Endothelial cell of umbilical vein (primary cell): ENCODE results near the gene MACROD2. TPM values are rescaled to one million over a fixed set of nuclear protein-coding genes. Genes with fewer than 3 reads are reported as not detected.

Source experiments
- BruUV-seq: library from RNA; stranded (reverse); fragments of 400-500 nt; replicated peaks from 2 replicates; lab custom pipeline; 2021; lab: Mats Ljungman, UMichigan
- CTCF ChIA-PET: fragments of 300-600, 350-600 bp; sonication (Branson Sonifier 250); formaldehyde crosslinking; loops from one replicate; lab custom pipeline; 2021; ENCODE audit warnings: antibody characterized with exemption, inconsistent platforms; lab: Charles Lee
- POLR2A ChIA-PET: fragments of 300-600, 350-600 bp; sonication (Branson Sonifier 250); formaldehyde crosslinking; loops from one replicate; lab custom pipeline; 2021; ENCODE audit warnings: antibody characterized with exemption, inconsistent platforms; lab: Charles Lee
- DNase-seq: peaks from one replicate; pipeline ENCODE4 v3.0.0-alpha.2; 2011; ENCODE audit warnings: low read depth, low spot score
- FAIRE-seq: peaks from 2 replicates; lab custom pipeline; 2011; peaks lifted over from hg19 to GRCh38; lab: Jason Lieb, UNC
- H2AFZ ChIP-seq: 2 replicates; pipeline ENCODE4 v1.6.0; 2012; ENCODE audit warnings: low read depth, low read length, control low read depth, inconsistent platforms
- H3K27ac ChIP-seq: 2 replicates; pipeline ENCODE4 v1.5.1; 2011; ENCODE audit warnings: low read depth, mild to moderate bottlenecking, control low read depth, low read length, moderate library complexity; ENCODE audit not compliant: insufficient read depth
- H3K27me3 ChIP-seq, 2 experiments: 2 replicates each; pipeline versions ENCODE4 v1.6.0 to v1.6.1; 2011; ENCODE audit warnings: low read length in 2 of 2, mixed read lengths in 1 of 2; ENCODE audit not compliant: control insufficient read depth in 2 of 2, insufficient read depth in 2 of 2
- H3K36me3 ChIP-seq, 2 experiments: 2 replicates in 1 of 2; 3 replicates in 1 of 2; pipeline ENCODE4 v1.5.1; 2011; ENCODE audit warnings: low read length in 2 of 2, mild to moderate bottlenecking in 1 of 2, moderate library complexity in 1 of 2; ENCODE audit not compliant: control insufficient read depth in 2 of 2, insufficient read depth in 2 of 2; ENCODE audit errors: extremely low read depth in 1 of 2
- H3K4me1 ChIP-seq: 3 replicates; pipeline ENCODE4 v1.5.1; 2011; ENCODE audit warnings: mild to moderate bottlenecking, low read length; ENCODE audit not compliant: control insufficient read depth, insufficient read depth; ENCODE audit errors: extremely low read depth
- H3K4me2 ChIP-seq: 2 replicates; pipeline ENCODE4 v1.6.1; 2011; ENCODE audit warnings: low read length, control low read depth, mixed read lengths; ENCODE audit not compliant: insufficient read depth
- H3K4me3 ChIP-seq, 3 experiments: fragments of 200-600 bp in 1 of 3; sonication (generic), shearing (Covaris generic) in 1 of 3; replicated peaks in 1 of 3; 2 replicates each; pipeline ENCODE4 v1.5.1; 2011 to 2016; ENCODE audit warnings: control low read depth in 3 of 3, low read length in 3 of 3, mild to moderate bottlenecking in 2 of 3, inconsistent platforms in 1 of 3, low read depth in 1 of 3, moderate library complexity in 1 of 3; ENCODE audit not compliant: insufficient read depth in 1 of 3
- H3K79me2 ChIP-seq: 2 replicates; pipeline ENCODE4 v1.6.0; 2012; ENCODE audit warnings: low read length, inconsistent platforms; ENCODE audit not compliant: control insufficient read depth, insufficient read depth
- H3K9ac ChIP-seq: replicated peaks from 2 replicates; pipeline ENCODE3; 2011; ENCODE audit warnings: low read length, control low read depth; ENCODE audit not compliant: insufficient read depth; ENCODE audit errors: extremely low read depth
- H3K9me1 ChIP-seq: replicated peaks from 3 replicates; pipeline ENCODE4 v1.6.0; 2011; ENCODE audit warnings: mild to moderate bottlenecking, low read length; ENCODE audit not compliant: control insufficient read depth, insufficient read depth; ENCODE audit errors: extremely low read depth
- H3K9me3 ChIP-seq: replicated peaks from 2 replicates; pipeline ENCODE4 v1.5.1; 2012; ENCODE audit warnings: low read length, inconsistent platforms; ENCODE audit not compliant: control insufficient read depth, insufficient read depth
- H4K20me1 ChIP-seq: replicated peaks from 2 replicates; pipeline ENCODE3; 2011; ENCODE audit warnings: mild to moderate bottlenecking, low read length; ENCODE audit not compliant: control insufficient read depth, insufficient read depth; ENCODE audit errors: extremely low read depth
- EZH2 ChIP-seq: IDR thresholded peaks from 2 replicates; pipeline ENCODE4 v1.6.1; 2012; ENCODE audit warnings: borderline replicate concordance, low read depth, mild to moderate bottlenecking, moderate library complexity, low read length, inconsistent platforms; ENCODE audit not compliant: severe bottlenecking
- FOS ChIP-seq: IDR thresholded peaks from 2 replicates; pipeline ENCODE4 v1.6.1; 2011; ENCODE audit warnings: mild to moderate bottlenecking, low read length, moderate library complexity, borderline replicate concordance; ENCODE audit not compliant: insufficient read depth
- GATA2 ChIP-seq: IDR thresholded peaks from 2 replicates; pipeline ENCODE4 v1.7.0; 2011; ENCODE audit warnings: low read depth, mild to moderate bottlenecking, moderate library complexity, mixed read lengths, low read length; ENCODE audit not compliant: insufficient read length, insufficient read depth
- JUN ChIP-seq: IDR thresholded peaks from 2 replicates; pipeline ENCODE4 v1.6.1; 2011; ENCODE audit warnings: borderline replicate concordance, low read depth; ENCODE audit not compliant: insufficient read length, insufficient read depth
- MYC ChIP-seq: IDR thresholded peaks from one replicate; pipeline ENCODE4 v1.6.1; 2011; ENCODE audit warnings: mild to moderate bottlenecking, low read depth, low read length
- POLR2A ChIP-seq: IDR thresholded peaks from 2 replicates; pipeline ENCODE4 v1.6.1; 2012; ENCODE audit warnings: low read depth, mild to moderate bottlenecking, control low read depth, low read length
- POLR2AphosphoS5 ChIP-seq: IDR thresholded peaks from 2 replicates; pipeline ENCODE4 v1.6.1; 2012; ENCODE audit warnings: low read depth, mild to moderate bottlenecking, control low read depth, low read length, moderate library complexity; ENCODE audit not compliant: insufficient read depth
- dilution Hi-C: fragments of 300-500 bp; cut with MboI; formaldehyde crosslinking; loops from one replicate; pipeline ENCODE4 v1.15.0; 2019; ENCODE audit warnings: low sequenced_read_pairs; ENCODE audit not compliant: extremely low pct_ligation_motif_present
- intact Hi-C: fragments of 100-400 bp; cut with micrococcal nuclease; formaldehyde crosslinking; loops from one replicate; pipeline ENCODE4 v1.10.0; 2022
- polyA plus RNA-seq, 4 experiments: library from polyadenylated mRNA; depleted of rRNA in 3 of 4; stranded (reverse) in 3 of 4; unstranded in 1 of 4; fragments of >200 nt; gene quantifications; 2 replicates each; pipeline versions ENCODE4 v1.2.1 to v1.2.3, GENCODE V29; 2011 to 2012; ENCODE audit warnings: missing spikeins in 1 of 4
- total RNA-seq: library from RNA; stranded (reverse); gene quantifications from 2 replicates; pipeline ENCODE4 v1.2.3, GENCODE V29; 2021
- TF ChIP-seq, protein P1 (sequence below): IDR thresholded peaks from 2 replicates; pipeline ENCODE4 v1.6.1; 2011; ENCODE audit not compliant: insufficient read depth, insufficient read length
- TF ChIP-seq, protein P2 (sequence below), 2 donors: IDR thresholded peaks; 1 replicate in 1 of 2; 2 replicates in 1 of 2; pipeline ENCODE4 v1.5.1; 2011; ENCODE audit warnings: low read length in 2 of 2, mild to moderate bottlenecking in 2 of 2, moderate library complexity in 2 of 2, control low read depth in 1 of 2, inconsistent platforms in 1 of 2, low read depth in 1 of 2; ENCODE audit not compliant: insufficient read depth in 1 of 2; ENCODE audit errors: extremely low read depth in 1 of 2

Gene MACROD2
- total and polyA plus RNA-seq, 2 donors (not counting 3 experiments of a cell fraction or from before 2014, with no cell fraction given), result 0.11 to 0.73 TPM

DNA sequence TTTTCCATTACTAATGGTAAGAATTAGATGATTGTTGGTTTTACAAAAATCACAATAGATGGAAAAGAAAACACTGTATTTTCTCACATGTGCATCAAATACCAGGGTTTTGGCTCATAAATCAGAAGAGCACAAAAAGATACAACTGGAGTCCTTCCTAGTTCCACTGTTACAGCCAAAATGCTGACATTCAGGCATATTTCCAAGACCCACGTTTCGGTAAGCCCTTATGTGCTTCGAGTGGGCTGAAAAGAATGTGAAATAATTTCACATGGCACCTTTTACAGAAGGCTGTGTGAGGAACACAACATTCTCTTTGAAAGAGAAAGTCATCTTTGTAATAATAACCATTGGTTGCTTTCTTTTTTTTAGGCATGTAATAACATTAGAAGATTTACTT is 668.8 kb downstream of the MACROD2 start:
- Histone ChIP-seq H3K9ac (no peak overlapping the region), H3K9me3 (no peaks in the 10 kb centered on the region), H3K27ac (no peak overlapping the region), H3K36me3 (no peaks in the 10 kb centered on the region), H3K4me3 (no peak overlapping the region), H3K27me3 (no peaks in the 10 kb centered on the region), H3K4me2 (no peak overlapping the region), H2AFZ (no peak overlapping the region), H3K9me1 (no peaks in the 10 kb centered on the region), H4K20me1 (no peaks in the 10 kb centered on the region), H3K79me2 (no peaks in the 10 kb centered on the region), H3K4me1 (no peaks in the 10 kb centered on the region)
- no peak for DNase-seq
- TF ChIP-seq FOS (no peak), MYC (no peak), POLR2A (no peak), JUN (no peak), EZH2 (no peak), POLR2AphosphoS5 (no peak), GATA2 (no peak)
- TF ChIP-seq, protein P1, sequence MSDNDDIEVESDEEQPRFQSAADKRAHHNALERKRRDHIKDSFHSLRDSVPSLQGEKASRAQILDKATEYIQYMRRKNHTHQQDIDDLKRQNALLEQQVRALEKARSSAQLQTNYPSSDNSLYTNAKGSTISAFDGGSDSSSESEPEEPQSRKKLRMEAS, result no peak
- TF ChIP-seq, protein P2, sequence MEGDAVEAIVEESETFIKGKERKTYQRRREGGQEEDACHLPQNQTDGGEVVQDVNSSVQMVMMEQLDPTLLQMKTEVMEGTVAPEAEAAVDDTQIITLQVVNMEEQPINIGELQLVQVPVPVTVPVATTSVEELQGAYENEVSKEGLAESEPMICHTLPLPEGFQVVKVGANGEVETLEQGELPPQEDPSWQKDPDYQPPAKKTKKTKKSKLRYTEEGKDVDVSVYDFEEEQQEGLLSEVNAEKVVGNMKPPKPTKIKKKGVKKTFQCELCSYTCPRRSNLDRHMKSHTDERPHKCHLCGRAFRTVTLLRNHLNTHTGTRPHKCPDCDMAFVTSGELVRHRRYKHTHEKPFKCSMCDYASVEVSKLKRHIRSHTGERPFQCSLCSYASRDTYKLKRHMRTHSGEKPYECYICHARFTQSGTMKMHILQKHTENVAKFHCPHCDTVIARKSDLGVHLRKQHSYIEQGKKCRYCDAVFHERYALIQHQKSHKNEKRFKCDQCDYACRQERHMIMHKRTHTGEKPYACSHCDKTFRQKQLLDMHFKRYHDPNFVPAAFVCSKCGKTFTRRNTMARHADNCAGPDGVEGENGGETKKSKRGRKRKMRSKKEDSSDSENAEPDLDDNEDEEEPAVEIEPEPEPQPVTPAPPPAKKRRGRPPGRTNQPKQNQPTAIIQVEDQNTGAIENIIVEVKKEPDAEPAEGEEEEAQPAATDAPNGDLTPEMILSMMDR (IDR thresholded peaks at IDR 0.05; ENCODE audit: extremely low read depth in 1 of 2, insufficient read depth in 1 of 2, low read depth in 1 of 2, low read length in 2 of 2), result no peak
- dilution Hi-C loops, result no loop called here
- no peak for FAIRE-seq
- no TSS peak for BruUV-seq
- POLR2A ChIA-PET, result no interaction called here
- intact Hi-C loops, result no loop called here
- CTCF ChIA-PET, result no interaction called here
